Measurements from ENCODE around the gene FAHD1. TPM values are rescaled to one million over a fixed set of nuclear protein-coding genes. Genes with fewer than 3 reads are reported as not detected.

Gene FAHD1
- total RNA-seq, 1 experiment from 2014 or later: 26.1 TPM

GRCh38 chr16:1818204-1818872 lies 8.7 kb upstream of the FAHD1 start:
- no peak overlapping the region for H3K4me3 ChIP-seq (ENCODE audit: insufficient read depth, low read depth, low read length)
- no peak for DNase-seq
- H3K27me3 ChIP-seq (ENCODE audit: control insufficient read depth, insufficient read depth, low read length): no peaks in the 10 kb centered on the region
- peaks cover 1% of the 10 kb centered on the region; the same call in 1 of the 2 replicates for H3K36me3 ChIP-seq (replicated peaks; ENCODE audit: control insufficient read depth, insufficient read depth, low read length)

GRCh38 chr16:1818873-1819525 lies 8.0 kb upstream of the FAHD1 start:
- Histone ChIP-seq H3K4me3 (ENCODE audit: insufficient read depth, low read depth, low read length) (no peak overlapping the region), H3K27me3 (ENCODE audit: control insufficient read depth, insufficient read depth, low read length) (no peaks in the 10 kb centered on the region), H3K36me3 (replicated peaks; ENCODE audit: control insufficient read depth, insufficient read depth, low read length) (peaks cover 1% of the 10 kb centered on the region; the same call in 1 of the 2 replicates)
- DNase-seq: no peak

GRCh38 chr16:1819611-1820010 lies 7.4 kb upstream of the FAHD1 start:
- no peaks in the 10 kb centered on the region for H3K27me3 ChIP-seq (ENCODE audit: control insufficient read depth, insufficient read depth, low read length)
- no peak overlapping the region for H3K4me3 ChIP-seq (ENCODE audit: insufficient read depth, low read depth, low read length)
- no peak for DNase-seq
- peaks cover 1% of the 10 kb centered on the region; the same call in 1 of the 2 replicates for H3K36me3 ChIP-seq (replicated peaks; ENCODE audit: control insufficient read depth, insufficient read depth, low read length)

- DNase-seq: no peak
- Histone ChIP-seq H3K36me3 (replicated peaks; ENCODE audit: control insufficient read depth, insufficient read depth, low read length) (peaks cover 1% of the 10 kb centered on the region; the same call in 1 of the 2 replicates), H3K4me3 (ENCODE audit: insufficient read depth, low read depth, low read length) (no peak overlapping the region), H3K27me3 (ENCODE audit: control insufficient read depth, insufficient read depth, low read length) (no peaks in the 10 kb centered on the region)
Measured at GRCh38 chr16:1820096-1820945, 6.7 kb upstream of the FAHD1 start.

GRCh38 chr16:1820946-1821290 lies 6.1 kb upstream of the FAHD1 start:
- no peak for DNase-seq
- Histone ChIP-seq H3K4me3 (ENCODE audit: insufficient read depth, low read depth, low read length) (no peak overlapping the region), H3K36me3 (replicated peaks; ENCODE audit: control insufficient read depth, insufficient read depth, low read length) (peaks cover 1% of the 10 kb centered on the region; the same call in 1 of the 2 replicates), H3K27me3 (ENCODE audit: control insufficient read depth, insufficient read depth, low read length) (peaks cover 2% of the 10 kb centered on the region; the same call in 1 of the 2 replicates)

GRCh38 chr16:1821861-1822611 lies 5.0 kb upstream of the FAHD1 start:
- Histone ChIP-seq H3K4me3 (ENCODE audit: insufficient read depth, low read depth, low read length) (no peak overlapping the region), H3K27me3 (ENCODE audit: control insufficient read depth, insufficient read depth, low read length) (peaks cover 2% of the 10 kb centered on the region; the same call in 1 of the 2 replicates), H3K36me3 (replicated peaks; ENCODE audit: control insufficient read depth, insufficient read depth, low read length) (0 out of 2 replicates have a peak, but pooled peaks cover 1% of the 10 kb centered on the region)
- DNase-seq: no peak

- no peak overlapping the region for H3K4me3 ChIP-seq (ENCODE audit: insufficient read depth, low read depth, low read length)
- H3K36me3 ChIP-seq (replicated peaks; ENCODE audit: control insufficient read depth, insufficient read depth, low read length): 0 out of 2 replicates have a peak, but pooled peaks cover 1% of the 10 kb centered on the region
- no peak for DNase-seq
- peaks cover 2% of the 10 kb centered on the region; the same call in 1 of the 2 replicates for H3K27me3 ChIP-seq (ENCODE audit: control insufficient read depth, insufficient read depth, low read length)
Measured at GRCh38 chr16:1822801-1823200, 4.2 kb upstream of the FAHD1 start.

GRCh38 chr16:1823821-1824220 lies 3.2 kb upstream of the FAHD1 start:
- 0 out of 2 replicates have a peak, but pooled peaks cover 1% of the 10 kb centered on the region for H3K36me3 ChIP-seq (replicated peaks; ENCODE audit: control insufficient read depth, insufficient read depth, low read length)

DNA sequence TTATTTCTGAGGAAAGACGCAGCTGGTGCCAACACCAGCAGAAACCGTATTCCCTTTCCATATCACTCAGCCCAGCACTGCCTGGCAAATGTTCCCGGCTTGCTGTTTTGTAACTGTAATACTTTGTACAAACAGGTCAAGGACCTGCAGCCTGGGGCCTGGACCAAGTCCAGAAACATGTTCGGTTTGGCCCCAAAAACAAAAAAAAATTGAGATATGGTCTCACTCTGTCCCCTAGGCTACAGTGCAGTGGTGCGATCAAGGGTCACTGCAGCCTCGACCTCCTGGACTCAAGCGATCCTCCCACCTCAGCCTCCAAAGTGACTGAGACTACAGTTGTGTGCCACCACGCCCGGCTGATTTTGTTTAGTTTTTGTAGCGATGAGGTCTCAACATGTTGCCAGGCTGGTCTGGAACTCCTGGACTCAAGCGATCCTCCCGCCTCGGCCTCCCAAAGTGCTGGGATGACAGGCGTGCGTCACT lies 1.6 kb upstream of the FAHD1 start:
- Histone ChIP-seq H3K27me3 (ENCODE audit: control insufficient read depth, insufficient read depth, low read length) (peaks cover 2% of the 10 kb centered on the region; the same call in 1 of the 2 replicates), H3K4me3 (ENCODE audit: insufficient read depth, low read depth, low read length) (peak overlapping the region; percentile 96; the same call in 1 of the 2 replicates), H3K36me3 (replicated peaks; ENCODE audit: control insufficient read depth, insufficient read depth, low read length) (peaks cover 1% of the 10 kb centered on the region)
- DNase-seq: no peak

More at GRCh38 chr16:1823821-1824220, 3.2 kb upstream of the FAHD1 start:
- DNase-seq: peak; percentile 88
- H3K4me3 ChIP-seq (ENCODE audit: insufficient read depth, low read depth, low read length): no peak overlapping the region
- peaks cover 2% of the 10 kb centered on the region; the same call in 1 of the 2 replicates for H3K27me3 ChIP-seq (ENCODE audit: control insufficient read depth, insufficient read depth, low read length)

DNA sequence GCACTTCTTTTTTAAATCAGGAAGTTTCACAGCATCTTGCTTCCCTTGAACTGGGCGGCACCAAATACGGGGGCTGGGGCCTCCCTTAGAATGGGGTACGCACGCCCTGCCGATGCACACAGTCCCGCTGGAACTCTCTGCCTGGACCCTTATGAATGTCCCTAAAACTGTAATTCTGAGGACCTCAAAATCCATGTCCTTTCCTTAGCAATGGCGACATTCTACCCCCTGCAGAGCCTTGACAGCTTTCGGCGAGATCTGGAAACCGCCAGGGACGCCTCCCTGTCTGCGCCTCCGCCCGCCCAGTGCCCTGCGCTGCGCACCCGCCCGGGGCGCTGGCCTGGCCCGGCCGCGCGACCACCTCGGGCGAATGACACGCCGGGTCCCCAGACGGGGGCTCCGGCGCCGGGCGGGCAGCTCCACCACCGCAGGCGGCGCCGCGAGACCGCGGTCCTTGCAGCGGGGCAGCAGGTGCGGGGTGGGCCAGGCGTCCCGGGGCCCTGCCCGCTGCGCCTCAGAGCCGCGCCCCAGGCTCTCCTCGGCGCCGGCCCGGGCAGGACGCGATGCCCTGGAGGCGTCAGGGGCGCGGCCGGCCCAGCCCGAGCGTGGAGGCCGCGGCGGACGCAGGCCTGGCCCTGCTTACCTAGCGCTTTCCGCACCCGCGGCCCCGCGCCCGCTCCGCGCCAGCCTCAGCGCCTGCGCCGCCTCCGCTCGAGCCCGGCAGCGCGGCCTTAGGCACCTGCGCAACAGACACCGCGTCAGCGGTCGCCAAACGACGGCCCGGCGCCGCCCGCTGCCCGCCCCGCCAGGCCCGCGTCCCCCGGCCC lies 929 bp upstream of the FAHD1 start:
- no peak for DNase-seq
- H3K4me3 ChIP-seq (ENCODE audit: insufficient read depth, low read depth, low read length): peak overlapping the region; percentile 96
- H3K36me3 ChIP-seq (replicated peaks; ENCODE audit: control insufficient read depth, insufficient read depth, low read length): peaks cover 1% of the 10 kb centered on the region
- H3K27me3 ChIP-seq (ENCODE audit: control insufficient read depth, insufficient read depth, low read length): peaks cover 2% of the 10 kb centered on the region; the same call in 1 of the 2 replicates

GRCh38 chr16:1828645-1829410 lies 1.8 kb downstream of the FAHD1 start:
- Histone ChIP-seq H3K4me3 (ENCODE audit: insufficient read depth, low read depth, low read length) (no peak overlapping the region), H3K27me3 (ENCODE audit: control insufficient read depth, insufficient read depth, low read length) (peaks cover 2% of the 10 kb centered on the region; the same call in 1 of the 2 replicates), H3K36me3 (replicated peaks; ENCODE audit: control insufficient read depth, insufficient read depth, low read length) (no peaks in the 10 kb centered on the region; the same call in none of the 2 replicates)
- no peak for DNase-seq

GRCh38 chr16:1830213-1830612 lies 3.2 kb downstream of the FAHD1 start:
- Histone ChIP-seq H3K27me3 (ENCODE audit: control insufficient read depth, insufficient read depth, low read length) (peaks cover 2% of the 10 kb centered on the region; the same call in 1 of the 2 replicates), H3K4me3 (ENCODE audit: insufficient read depth, low read depth, low read length) (no peak overlapping the region), H3K36me3 (replicated peaks; ENCODE audit: control insufficient read depth, insufficient read depth, low read length) (no peaks in the 10 kb centered on the region; the same call in none of the 2 replicates)
- no peak for DNase-seq
